DOHH2 (cell line): ENCODE results near the gene CLCA1.

ENCODE experiments used
- H3F3A ChIP-seq: fragments of 200-600 bp; sonication (generic), shearing (Covaris generic); 2 replicates; pipeline ENCODE4 v1.6.0; 2016; ENCODE audit warnings: antibody characterized with exemption, mild to moderate bottlenecking; ENCODE audit not compliant: control insufficient read depth, insufficient read depth
- H3K27ac ChIP-seq: fragments of 200-600 bp; sonication (generic); 2 replicates; pipeline ENCODE4 v1.5.1; 2014; ENCODE audit warnings: low read depth, mild to moderate bottlenecking, low read length, moderate library complexity
- H3K27me3 ChIP-seq: fragments of 200-600 bp; sonication (generic); 2 replicates; pipeline ENCODE4 v1.6.1; 2014; ENCODE audit warnings: mild to moderate bottlenecking, low read length, mixed read lengths; ENCODE audit not compliant: control insufficient read depth
- H3K36me3 ChIP-seq: fragments of 200-600 bp; sonication (generic); 2 replicates; pipeline ENCODE4 v1.6.1; 2014; ENCODE audit warnings: mild to moderate bottlenecking, low read length, moderate library complexity, mixed read lengths; ENCODE audit not compliant: control insufficient read depth
- H3K4me1 ChIP-seq: fragments of 200-600 bp; sonication (generic); 2 replicates; pipeline ENCODE4 v1.6.1; 2014; ENCODE audit warnings: mild to moderate bottlenecking, low read length, mixed read lengths; ENCODE audit not compliant: control insufficient read depth
- H3K4me2 ChIP-seq: fragments of 200-600 bp; sonication (generic); 2 replicates; pipeline ENCODE4 v1.6.0; 2014; ENCODE audit warnings: mild to moderate bottlenecking, low read length, moderate library complexity
- H3K4me3 ChIP-seq: fragments of 200-600 bp; sonication (generic); 2 replicates; pipeline ENCODE4 v1.5.1; 2014; ENCODE audit warnings: mild to moderate bottlenecking, low read length, mixed read lengths
- H3K79me2 ChIP-seq: fragments of 200-600 bp; sonication (generic); 2 replicates; pipeline ENCODE4 v1.6.1; 2014; ENCODE audit warnings: mild to moderate bottlenecking, low read length, mixed read lengths; ENCODE audit not compliant: control insufficient read depth
- H3K9me2 ChIP-seq: fragments of 200-600 bp; sonication (generic); replicated peaks from 2 replicates; pipeline ENCODE4 v1.6.1; 2014; ENCODE audit warnings: mild to moderate bottlenecking, low read length, mixed read lengths; ENCODE audit not compliant: control insufficient read depth
- H3K9me3 ChIP-seq: fragments of 200-600 bp; sonication (generic); 2 replicates; pipeline ENCODE4 v1.6.1; 2014; ENCODE audit warnings: antibody characterized with exemption, low read length, mixed read lengths; ENCODE audit not compliant: control insufficient read depth, insufficient read depth
- H4K20me1 ChIP-seq: fragments of 200-600 bp; sonication (generic); 2 replicates; pipeline ENCODE4 v1.6.0; 2014; ENCODE audit warnings: low read depth, mild to moderate bottlenecking, antibody characterized with exemption, low read length, moderate library complexity; ENCODE audit not compliant: control insufficient read depth, insufficient read depth
- CTCF ChIP-seq: fragments of 200-600 bp; sonication (generic); IDR thresholded peaks from one replicate; pipeline ENCODE4 v1.5.1; 2014; ENCODE audit warnings: antibody characterized with exemption, mild to moderate bottlenecking, low read depth, low read length; ENCODE audit not compliant: poor library complexity, severe bottlenecking
- EZH2phosphoT487 ChIP-seq: fragments of 200-600 bp; sonication (generic); IDR thresholded peaks from 2 replicates; pipeline ENCODE4 v1.6.1; 2017; ENCODE audit warnings: borderline replicate concordance, mild to moderate bottlenecking, antibody characterized with exemption, low read length, moderate library complexity, mixed read lengths

The CLCA1 gene

GRCh38 chr1:86548839-86549238 is 80.1 kb downstream of the CLCA1 start:
- TF ChIP-seq EZH2phosphoT487 (no peak), CTCF (no peak)
- Histone ChIP-seq H3K4me2 (no peak overlapping the region), H3K4me1 (no peaks in the 10 kb centered on the region), H3F3A (no peaks in the 10 kb centered on the region), H3K27me3 (no peaks in the 10 kb centered on the region), H3K36me3 (no peaks in the 10 kb centered on the region), H3K79me2 (no peaks in the 10 kb centered on the region), H3K9me2 (no peaks in the 10 kb centered on the region), H3K9me3 (no peaks in the 10 kb centered on the region), H3K4me3 (no peak overlapping the region), H4K20me1 (no peaks in the 10 kb centered on the region), H3K27ac (no peak overlapping the region)
